ENCODE results near the gene RGMB.

RGMB gene

GRCh38 chr5:98783051-98783649, 9.7 kb downstream of the RGMB start:
- no peak overlapping the region for H3K4me3 ChIP-seq (ENCODE audit: low read depth, low read length)
- no peak for TF ChIP-seq CTCF (IDR thresholded peaks at IDR 0.05; ENCODE audit: insufficient read depth, low read length, missing control alignments)
- ChIA-PET CTCF (interaction anchor here (3.2 to 4.4 kb wide), 2 partner anchors 12 to 13 kb away, joined by 21 to 42 read pairs; partner anchors contain the start of gene RGMB), POLR2A (no interaction called here)
- no peak for DNase-seq (ENCODE audit: low read depth, low spot score)

DNA sequence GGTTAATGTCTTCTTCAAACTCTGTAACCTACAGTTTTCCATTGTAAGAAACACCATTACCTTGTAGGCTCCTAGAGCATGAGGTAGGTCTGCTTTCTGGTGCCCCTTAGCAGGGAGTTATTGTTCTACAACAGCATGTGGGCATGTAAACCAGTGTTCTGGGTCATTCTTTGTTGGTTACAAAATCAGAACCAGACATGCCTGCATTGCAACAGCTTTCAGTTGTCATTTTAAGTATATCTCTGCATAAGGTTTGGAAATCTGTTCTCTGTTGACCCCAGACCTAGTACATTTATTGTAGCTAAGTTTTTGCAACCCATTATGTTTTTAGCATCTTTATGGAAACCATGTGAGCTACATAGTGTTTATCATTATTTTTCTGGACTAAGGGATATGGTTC, 10.9 kb downstream of the RGMB start:
- ChIA-PET CTCF (interaction anchor here (0.6 to 4.4 kb wide), 2 partner anchors 11 to 14 kb away, joined by 3 to 21 read pairs; no protein-coding TSS in a partner anchor), POLR2A (interaction anchor here (0.6 kb wide), 1 partner anchor 383 kb away, joined by 3 read pairs; no protein-coding TSS in a partner anchor)
- no peak for DNase-seq (ENCODE audit: low read depth, low spot score)
- no peak for TF ChIP-seq CTCF (IDR thresholded peaks at IDR 0.05; ENCODE audit: insufficient read depth, low read length, missing control alignments)
- no peak overlapping the region for H3K4me3 ChIP-seq (ENCODE audit: low read depth, low read length)

GRCh38 chr5:98785244-98785643, 11.8 kb downstream of the RGMB start:
- DNase-seq (ENCODE audit: low read depth, low spot score), result no peak
- no peak for TF ChIP-seq CTCF (IDR thresholded peaks at IDR 0.05; ENCODE audit: insufficient read depth, low read length, missing control alignments)
- ChIA-PET CTCF (interaction anchor here (1.3 to 3.6 kb wide), 5 partner anchors 9 to 274 kb away, joined by 3 to 16 read pairs (median 3); no protein-coding TSS in a partner anchor), POLR2A (interaction anchor here (0.9 to 1.2 kb wide), 3 partner anchors 8 to 675 kb away, joined by 3 to 6 read pairs (median 5); no protein-coding TSS in a partner anchor)
- H3K4me3 ChIP-seq (ENCODE audit: low read depth, low read length), result no peak overlapping the region

GRCh38 chr5:98786191-98786853, 12.9 kb downstream of the RGMB start:
- DNase-seq (ENCODE audit: low read depth, low spot score), result no peak
- ChIA-PET CTCF (interaction anchor here (0.7 to 3.6 kb wide), 7 partner anchors 8 to 1168 kb away, joined by 3 to 16 read pairs (median 3); no protein-coding TSS in a partner anchor), POLR2A (interaction anchor here (0.9 to 1.2 kb wide), 4 partner anchors 9 to 676 kb away, joined by 3 to 6 read pairs (median 4); no protein-coding TSS in a partner anchor)
- no peak for TF ChIP-seq CTCF (IDR thresholded peaks at IDR 0.05; ENCODE audit: insufficient read depth, low read length, missing control alignments)
- H3K4me3 ChIP-seq (ENCODE audit: low read depth, low read length), result no peak overlapping the region

DNA sequence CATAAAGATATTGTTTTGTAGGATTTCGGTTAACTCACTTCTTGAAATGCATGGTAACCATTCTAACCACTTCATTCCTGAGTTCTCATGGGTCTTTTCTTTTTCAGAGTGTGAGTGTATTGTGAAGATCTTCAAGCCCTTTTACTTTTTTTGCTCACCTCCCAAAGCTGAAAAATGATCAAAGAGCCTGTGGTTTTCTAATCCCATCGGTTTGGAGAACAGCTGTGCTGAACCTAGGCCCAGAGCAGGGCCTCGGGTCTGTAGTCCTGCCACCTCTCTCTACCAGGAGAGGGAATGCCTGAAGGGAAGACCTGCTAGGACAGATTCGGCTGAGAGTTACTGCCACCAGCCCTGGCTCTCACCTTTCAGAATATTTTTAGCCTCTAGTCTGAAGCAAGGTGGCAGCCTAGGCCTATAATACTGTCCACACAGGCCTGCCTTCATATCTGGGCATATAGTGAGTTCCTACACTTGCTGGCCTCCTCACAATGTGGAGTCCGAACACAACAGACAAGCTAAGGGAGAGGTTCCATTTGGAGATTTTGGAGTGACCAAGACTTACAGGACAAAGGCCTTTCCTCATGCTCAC, 13.8 kb downstream of the RGMB start:
- H3K4me3 ChIP-seq (ENCODE audit: low read depth, low read length), result no peak overlapping the region
- no peak for TF ChIP-seq CTCF (IDR thresholded peaks at IDR 0.05; ENCODE audit: insufficient read depth, low read length, missing control alignments)
- ChIA-PET CTCF (interaction anchor here (0.7 to 3.6 kb wide), 7 partner anchors 9 to 23 kb away, joined by 3 to 16 read pairs (median 7); no protein-coding TSS in a partner anchor), POLR2A (interaction anchor here (1.0 kb wide), 1 partner anchor 20 kb away, joined by 4 read pairs; no protein-coding TSS in a partner anchor)
- DNase-seq (ENCODE audit: low read depth, low spot score), result no peak
